ENCODE data around the gene USE1. TPM values are rescaled to one million over a fixed set of nuclear protein-coding genes. Genes with fewer than 3 reads are reported as not detected.
"Not testable (repeated sequence)": the region's sequence is repeated elsewhere in the genome, so short reads cannot be mapped to it uniquely, and the experiment has no call there.

USE1 gene, protein sequence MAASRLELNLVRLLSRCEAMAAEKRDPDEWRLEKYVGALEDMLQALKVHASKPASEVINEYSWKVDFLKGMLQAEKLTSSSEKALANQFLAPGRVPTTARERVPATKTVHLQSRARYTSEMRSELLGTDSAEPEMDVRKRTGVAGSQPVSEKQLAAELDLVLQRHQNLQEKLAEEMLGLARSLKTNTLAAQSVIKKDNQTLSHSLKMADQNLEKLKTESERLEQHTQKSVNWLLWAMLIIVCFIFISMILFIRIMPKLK
- 24.5 and 32.5 TPM in 2 replicates for total RNA-seq

GRCh38 chr19:17215127-17215971, at the start of gene USE1:
TSS of gene USE1 (plus strand) at chr19:17215357. CDS start at chr19:17215406, 49 bp downstream.
- no peak for DNase-seq (ENCODE audit: extremely low read depth, low read depth, low spot score)

DNA sequence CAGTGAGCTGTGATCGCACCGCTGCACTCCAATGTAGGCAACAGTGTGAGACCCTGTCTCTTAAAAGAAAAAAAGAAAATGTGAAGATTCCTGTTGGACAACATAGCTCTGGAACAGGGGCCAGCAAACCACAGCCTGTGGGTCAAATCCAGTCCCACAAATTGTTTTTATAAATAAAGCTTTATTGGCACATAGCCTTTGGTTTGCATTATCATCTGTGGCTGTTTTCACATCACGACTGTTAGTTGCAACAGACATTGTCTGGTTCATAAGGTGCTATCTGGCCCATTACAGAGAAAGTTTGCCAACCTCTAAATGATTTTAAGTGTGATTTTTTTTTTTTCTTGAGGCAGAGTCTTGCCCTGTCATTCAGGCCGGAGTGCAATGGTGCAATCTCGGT, 49.4 kb upstream of the USE1 start:
- no peak for DNase-seq (ENCODE audit: extremely low read depth, low read depth, low spot score)

DNA sequence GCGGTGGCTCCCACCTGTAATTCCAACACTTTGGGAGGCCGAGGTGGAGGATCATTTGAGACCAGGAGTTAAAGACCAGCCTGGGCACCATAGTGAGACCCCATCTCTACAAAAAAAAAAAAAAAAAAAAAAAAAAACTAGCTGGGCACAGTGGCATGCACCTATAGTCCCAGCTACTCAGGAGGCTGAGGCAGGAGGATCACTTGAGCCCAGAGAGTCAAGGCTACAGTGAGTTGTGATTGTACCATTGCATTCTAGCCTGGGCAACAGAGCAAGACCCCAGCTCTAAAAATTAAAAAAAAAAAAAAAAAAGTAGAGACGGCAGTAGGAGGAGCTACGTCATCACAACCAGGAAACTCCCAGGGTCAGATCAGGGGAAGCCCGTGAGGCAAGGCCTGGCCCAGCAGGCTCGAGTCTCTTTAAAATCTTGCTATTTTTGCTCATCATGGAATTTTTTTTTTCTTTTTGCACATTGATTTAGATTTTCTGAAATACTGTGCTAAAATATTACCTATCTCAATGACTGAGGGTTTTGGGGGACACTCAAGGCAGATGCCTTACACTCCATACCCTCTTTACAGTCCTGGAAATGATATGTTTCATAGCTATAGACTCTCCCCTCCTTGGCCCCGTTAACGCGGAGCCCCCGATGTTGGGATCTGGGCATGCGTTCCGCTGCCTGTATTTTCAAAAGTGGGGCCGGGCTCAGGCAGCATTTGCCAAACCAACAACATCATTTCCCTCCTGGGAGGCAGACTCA, 44.4 kb upstream of the USE1 start:
- no peak for DNase-seq (ENCODE audit: extremely low read depth, low read depth, low spot score)

- no peak for DNase-seq (ENCODE audit: extremely low read depth, low read depth, low spot score)
Measured at GRCh38 chr19:17171874-17172273, 43.3 kb upstream of the USE1 start.

GRCh38 chr19:17172624-17173345, 42.4 kb upstream of the USE1 start:
- no peak for DNase-seq (ENCODE audit: extremely low read depth, low read depth, low spot score)

- DNase-seq (ENCODE audit: extremely low read depth, low read depth, low spot score) = no peak
Measured at GRCh38 chr19:17178291-17178690, 36.9 kb upstream of the USE1 start.

GRCh38 chr19:17180997-17181702, 34.0 kb upstream of the USE1 start:
- DNase-seq (ENCODE audit: extremely low read depth, low read depth, low spot score) = no peak

DNA sequence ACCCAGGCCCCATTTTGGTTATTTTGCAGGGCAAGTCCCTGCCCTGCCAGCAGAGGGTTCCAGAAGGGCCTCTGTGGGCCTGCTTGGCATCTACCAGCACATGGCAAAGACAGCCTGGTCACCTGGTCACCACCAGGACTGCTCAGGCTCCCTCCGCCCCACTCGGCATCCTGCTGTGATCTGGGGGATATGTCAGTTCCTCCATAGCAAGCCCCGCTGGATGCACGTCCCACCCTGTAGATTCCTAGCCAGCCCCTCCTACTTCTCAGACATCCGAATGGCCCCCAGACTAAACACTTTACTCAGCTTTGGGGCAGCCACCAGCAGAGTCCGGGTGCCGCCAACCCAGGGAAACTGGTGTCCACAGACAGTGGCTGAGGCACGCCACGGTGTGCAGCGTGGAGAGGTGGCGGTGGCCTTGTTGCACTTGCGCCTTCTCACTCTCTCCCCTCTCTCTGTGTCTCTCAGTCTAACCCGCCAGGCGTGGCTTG, 31.8 kb upstream of the USE1 start:
- no peak for DNase-seq (ENCODE audit: extremely low read depth, low read depth, low spot score)

- DNase-seq (ENCODE audit: extremely low read depth, low read depth, low spot score) = no peak
Measured at GRCh38 chr19:17183858-17184321, 31.3 kb upstream of the USE1 start.

DNA sequence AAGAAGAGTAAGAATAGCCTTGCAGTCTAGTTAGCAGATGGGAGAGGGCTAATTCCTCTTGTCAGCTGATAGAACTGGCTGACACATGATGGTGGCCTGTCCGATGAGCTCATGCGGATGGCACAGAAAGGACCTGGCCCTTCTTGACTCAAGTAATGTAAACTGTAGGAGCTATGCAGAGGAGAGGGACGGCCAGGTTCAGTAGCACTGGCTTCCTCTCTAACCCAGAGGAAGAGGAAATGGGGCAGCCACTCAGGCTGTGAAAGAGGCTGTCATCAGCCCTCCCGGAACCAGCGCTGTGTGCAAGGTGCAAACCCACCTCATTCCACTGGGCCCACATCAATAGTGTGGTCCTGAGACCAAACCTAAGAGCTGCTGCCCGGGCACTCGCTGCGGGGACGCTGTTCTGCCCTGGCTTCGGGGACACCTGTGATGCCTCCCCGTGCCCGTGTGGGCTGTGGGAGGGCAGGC, 30.8 kb upstream of the USE1 start:
- no peak for DNase-seq (ENCODE audit: extremely low read depth, low read depth, low spot score)

GRCh38 chr19:17185590-17185989, 29.6 kb upstream of the USE1 start:
- DNase-seq (ENCODE audit: extremely low read depth, low read depth, low spot score) = no peak

GRCh38 chr19:17191736-17192135, 23.4 kb upstream of the USE1 start:
- DNase-seq (ENCODE audit: extremely low read depth, low read depth, low spot score) = not testable (repeated sequence)

DNA sequence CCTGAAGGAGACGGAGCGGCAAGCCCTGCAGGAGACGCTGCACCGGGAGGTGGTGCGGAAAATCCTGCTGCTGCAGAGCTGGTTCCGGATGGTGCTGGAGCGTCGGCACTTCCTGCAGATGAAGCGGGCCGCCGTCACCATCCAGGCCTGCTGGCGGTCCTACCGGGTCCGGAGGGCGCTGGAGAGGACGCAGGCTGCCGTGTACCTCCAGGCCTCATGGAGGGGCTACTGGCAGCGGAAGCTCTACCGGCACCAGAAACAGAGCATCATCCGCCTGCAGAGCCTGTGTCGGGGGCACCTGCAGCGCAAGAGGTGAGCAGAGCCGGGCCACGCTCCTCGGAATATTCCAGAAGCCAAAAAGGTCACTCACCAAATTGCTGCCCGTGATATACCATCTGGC, 22.4 kb upstream of the USE1 start:
- DNase-seq (ENCODE audit: extremely low read depth, low read depth, low spot score) = no peak

DNA sequence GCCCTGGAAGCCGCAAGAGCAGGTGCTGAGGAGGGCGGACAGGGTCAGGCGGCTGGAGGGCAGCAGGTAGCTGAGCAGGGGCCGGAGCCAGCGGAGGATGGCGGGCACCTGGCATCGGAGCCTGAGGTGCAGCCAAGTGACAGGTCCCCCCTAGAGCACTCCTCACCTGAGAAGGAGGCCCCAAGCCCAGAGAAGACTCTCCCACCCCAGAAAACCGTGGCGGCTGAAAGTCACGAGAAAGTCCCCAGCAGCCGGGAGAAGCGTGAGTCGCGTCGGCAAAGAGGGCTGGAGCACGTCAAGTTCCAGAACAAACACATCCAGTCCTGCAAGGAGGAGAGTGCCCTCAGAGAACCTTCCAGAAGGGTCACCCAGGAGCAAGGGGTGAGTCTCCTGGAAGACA, 20.5 kb upstream of the USE1 start:
- DNase-seq (ENCODE audit: extremely low read depth, low read depth, low spot score) = no peak

GRCh38 chr19:17195106-17195505, 20.1 kb upstream of the USE1 start:
- DNase-seq (ENCODE audit: extremely low read depth, low read depth, low spot score) = no peak

GRCh38 chr19:17196610-17197009, 18.5 kb upstream of the USE1 start:
- DNase-seq (ENCODE audit: extremely low read depth, low read depth, low spot score) = no peak

GRCh38 chr19:17197666-17198065, 17.5 kb upstream of the USE1 start:
- DNase-seq (ENCODE audit: extremely low read depth, low read depth, low spot score) = no peak

DNA sequence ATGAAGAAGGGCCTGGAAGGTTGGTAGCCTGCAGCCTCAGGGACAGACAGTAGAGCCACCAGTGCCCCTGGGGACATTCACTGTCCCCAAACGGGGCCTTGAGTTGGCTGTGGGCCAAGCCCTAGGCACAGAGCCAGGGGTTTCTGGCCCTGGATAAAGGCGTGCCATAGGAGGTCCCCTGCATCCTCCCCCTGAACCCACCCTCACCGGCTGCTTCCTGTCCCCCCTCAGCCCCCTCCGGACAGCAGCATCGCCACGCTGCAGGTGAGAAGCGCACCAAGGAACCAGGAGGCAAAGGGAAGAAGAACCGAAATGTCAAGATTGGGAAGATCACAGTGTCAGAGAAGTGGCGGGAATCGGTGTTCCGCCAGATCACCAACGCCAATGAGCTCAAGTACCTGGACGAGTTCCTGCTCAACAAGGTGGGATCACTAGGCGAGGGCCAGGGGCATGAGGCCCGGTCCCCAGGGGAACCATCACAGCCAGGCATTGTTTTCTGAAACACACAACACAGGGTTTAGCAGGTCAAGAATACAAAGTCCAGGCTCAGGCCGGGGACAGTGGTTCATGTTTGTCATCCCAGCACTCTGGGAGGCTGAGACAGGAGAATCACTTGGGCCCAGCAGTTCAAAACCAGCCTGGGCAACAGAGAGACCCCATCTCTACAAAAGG, 14.6 kb upstream of the USE1 start:
- DNase-seq (ENCODE audit: extremely low read depth, low read depth, low spot score) = no peak

GRCh38 chr19:17202249-17202648, 12.9 kb upstream of the USE1 start:
- no peak for DNase-seq (ENCODE audit: extremely low read depth, low read depth, low spot score)

Data from glomerular endothelial cell (primary cell).